ENCODE results near the gene SKI. TPM values are rescaled to one million over a fixed set of nuclear protein-coding genes. Genes with fewer than 3 reads are reported as not detected.

Gene SKI
- total and polyA plus RNA-seq, 2 of the 8 experiments (the other 6 are each of a cell fraction or from before 2014, with no cell fraction given): 8.3 to 87.6 TPM

- TF ChIP-seq CHD7 (IDR thresholded peaks at IDR 0.05; ENCODE audit: insufficient replicate concordance, low read length) (no peak), PHF8 (conservative IDR thresholded peaks at IDR 0.05; ENCODE audit: low read depth, low read length) (no peak), CBX8 (IDR thresholded peaks at IDR 0.05; ENCODE audit: borderline replicate concordance, low read depth, low read length) (no peak), CBX5 (IDR thresholded peaks at IDR 0.05; ENCODE audit: low read depth, low read length) (no peak), CEBPB (IDR thresholded peaks at IDR 0.05; ENCODE audit: low read depth, low read length) (no peak), SIN3A (conservative IDR thresholded peaks at IDR 0.05 in 1 of 2, IDR thresholded peaks at IDR 0.05 in 1 of 2; ENCODE audit: low read depth in 1 of 2, low read length in 2 of 2) (no peak), BRCA1 (IDR thresholded peaks at IDR 0.05; ENCODE audit: low read depth, low read length) (no peak), ATF2 (IDR thresholded peaks at IDR 0.05; ENCODE audit: low read length) (no peak)
Measured at GRCh38 chr1:2350911-2351655, 123.0 kb downstream of the SKI start (continued).

All from H1 (cell line).